Neuronal stem cell (in vitro differentiated cells): ENCODE results near the gene BCOR.

ENCODE experiments used
- DNase-seq: peaks from one replicate; pipeline ENCODE4 v3.0.0-alpha.2; 2013; ENCODE audit warnings: low spot score
- H2AFZ ChIP-seq: one replicate; pipeline ENCODE4 v1.6.1; 2013; ENCODE audit warnings: mild to moderate bottlenecking, low read length, inconsistent platforms
- H2AK5ac ChIP-seq: 2 replicates; pipeline ENCODE4 v1.6.1; 2013; ENCODE audit warnings: low read depth, mild to moderate bottlenecking, inconsistent platforms, low read length, moderate library complexity, mixed read lengths
- H2BK120ac ChIP-seq: 2 replicates; pipeline ENCODE4 v1.6.1; 2013; ENCODE audit warnings: low read depth, mild to moderate bottlenecking, inconsistent platforms, low read length, moderate library complexity, mixed read lengths
- H2BK12ac ChIP-seq: one replicate; pipeline ENCODE4 v1.6.1; 2013; ENCODE audit warnings: low read length, inconsistent platforms
- H2BK15ac ChIP-seq: 2 replicates; pipeline ENCODE4 v1.6.1; 2013; ENCODE audit warnings: mild to moderate bottlenecking, low read length, inconsistent platforms, mixed read lengths
- H2BK5ac ChIP-seq: one replicate; pipeline ENCODE4 v1.6.1; 2013; ENCODE audit warnings: inconsistent platforms, mild to moderate bottlenecking, low read length, moderate library complexity
- H3K14ac ChIP-seq: one replicate; pipeline ENCODE4 v1.6.1; 2013; ENCODE audit warnings: low read length, inconsistent platforms
- H3K18ac ChIP-seq: 2 replicates; pipeline ENCODE4 v1.6.1; 2013; ENCODE audit warnings: low read length, inconsistent platforms
- H3K23ac ChIP-seq: 2 replicates; pipeline ENCODE4 v1.6.1; 2013; ENCODE audit warnings: low read depth, mild to moderate bottlenecking, mixed read lengths, low read length, inconsistent platforms; ENCODE audit not compliant: poor library complexity
- H3K27ac ChIP-seq: replicated peaks from 3 replicates; pipeline ENCODE4 v1.5.1; 2013; ENCODE audit warnings: low read length, inconsistent platforms
- H3K27me3 ChIP-seq, 3 experiments: 2 replicates each; pipeline ENCODE4 v1.6.1; 2013; ENCODE audit warnings: low read length in 3 of 3, mild to moderate bottlenecking in 2 of 3, inconsistent platforms in 1 of 3, low read depth in 1 of 3, mixed read lengths in 1 of 3, moderate library complexity in 1 of 3; ENCODE audit not compliant: control insufficient read depth in 3 of 3, insufficient read depth in 3 of 3
- H3K36me3 ChIP-seq, 2 donors: replicated peaks in 1 of 2; 2 replicates each; pipeline ENCODE4 v1.6.1; 2013; ENCODE audit warnings: low read length in 2 of 2; ENCODE audit not compliant: control insufficient read depth in 2 of 2, insufficient read depth in 2 of 2
- H3K4ac ChIP-seq: 2 replicates; pipeline ENCODE4 v1.6.1; 2013; ENCODE audit warnings: inconsistent platforms, mild to moderate bottlenecking, low read length, moderate library complexity
- H3K4me1 ChIP-seq, 2 donors: 1 replicate in 1 of 2; 2 replicates in 1 of 2; pipeline ENCODE4 v1.6.1; 2013; ENCODE audit warnings: low read length in 2 of 2, low read depth in 1 of 2; ENCODE audit not compliant: control insufficient read depth in 2 of 2, insufficient read depth in 1 of 2
- H3K4me2 ChIP-seq: one replicate; pipeline ENCODE4 v1.6.1; 2013; ENCODE audit warnings: mild to moderate bottlenecking, low read length, inconsistent platforms; ENCODE audit not compliant: insufficient read depth, poor library complexity, severe bottlenecking
- H3K4me3 ChIP-seq, 2 donors: 2 replicates each; pipeline ENCODE4 v1.5.1; 2013; ENCODE audit warnings: low read length in 2 of 2, mild to moderate bottlenecking in 2 of 2, inconsistent platforms in 1 of 2, moderate library complexity in 1 of 2
- H3K79me1 ChIP-seq: one replicate; pipeline ENCODE4 v1.6.1; 2013; ENCODE audit warnings: low read depth, mild to moderate bottlenecking, inconsistent platforms, low read length, moderate library complexity
- H3K9ac ChIP-seq: one replicate; pipeline ENCODE4 v1.6.1; 2013; ENCODE audit warnings: mild to moderate bottlenecking, low read depth, low read length, inconsistent platforms; ENCODE audit not compliant: poor library complexity
- H3K9me3 ChIP-seq, 2 donors: replicated peaks in 1 of 2; 2 replicates each; pipeline versions ENCODE3 to v1.6.1; 2013; ENCODE audit warnings: low read length in 2 of 2, mild to moderate bottlenecking in 2 of 2, inconsistent platforms in 1 of 2, low read depth in 1 of 2, mixed read lengths in 1 of 2, moderate library complexity in 1 of 2; ENCODE audit not compliant: control insufficient read depth in 2 of 2, insufficient read depth in 1 of 2
- H4K8ac ChIP-seq: one replicate; pipeline ENCODE4 v1.6.1; 2013; ENCODE audit warnings: low read depth, mild to moderate bottlenecking, inconsistent platforms, low read length, moderate library complexity
- H4K91ac ChIP-seq: one replicate; pipeline ENCODE4 v1.6.1; 2013; ENCODE audit warnings: low read length, low read depth, mild to moderate bottlenecking, inconsistent platforms; ENCODE audit not compliant: poor library complexity
- WGBS, 2 donors: extraction: QIAGEN DNeasy Blood & Tissue Kit; methylation state at CpG; one replicate each; pipeline ENCODE4 v1.1.7; 2013; ENCODE audit warnings: missing lambda C conversion rate in 2 of 2, mixed read lengths in 1 of 2; ENCODE audit not compliant: insufficient read length in 2 of 2, insufficient replicate concordance in 1 of 2; ENCODE audit errors: extremely low coverage in 2 of 2; 5-methylcytosine and 5-hydroxymethylcytosine counted together

BCOR gene

DNA sequence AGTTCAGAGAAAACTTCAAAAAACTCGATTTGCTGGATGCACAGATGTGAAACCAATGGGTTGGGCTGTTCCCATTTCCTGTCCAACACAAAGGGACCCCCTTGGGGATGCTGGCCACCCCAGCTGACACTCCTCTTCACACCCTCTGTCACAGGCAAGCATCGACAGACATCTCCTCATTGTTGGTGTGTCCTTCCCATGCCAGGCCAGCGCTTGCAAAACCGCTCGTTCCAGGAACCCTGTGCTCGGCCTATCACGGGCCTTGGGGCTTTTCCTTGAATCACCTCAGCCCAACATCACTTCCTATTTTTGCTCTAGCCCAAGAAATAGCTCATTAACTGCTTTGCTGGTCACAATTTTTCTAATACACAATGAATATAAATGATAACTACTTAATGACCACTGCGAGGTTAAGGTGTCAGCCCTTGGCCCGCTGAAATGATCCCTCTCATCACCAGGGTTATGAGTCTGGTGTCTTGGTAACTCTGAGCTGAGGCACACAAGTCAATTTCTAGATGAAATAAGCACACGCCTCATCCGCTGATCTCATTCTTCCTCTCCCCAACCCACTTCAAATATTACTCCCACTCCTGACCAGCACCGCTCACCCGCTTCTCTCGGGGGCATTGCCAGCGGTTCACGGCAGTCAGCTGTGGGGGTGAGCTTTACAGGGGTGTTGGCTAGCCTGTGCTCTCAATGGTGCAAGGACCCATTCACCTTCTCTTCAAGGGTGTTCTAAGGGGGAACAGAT, 32.3 kb downstream of the BCOR start:
- no peak overlapping the region for H3K4ac ChIP-seq
- H3K4me3 ChIP-seq = no peak overlapping the region
- peaks cover 7 to 96% of the 10 kb centered on the region in 2 donors for H3K36me3 ChIP-seq
- H3K4me2 ChIP-seq = no peak overlapping the region
- no peak overlapping the region for H3K23ac ChIP-seq
- H3K9me3 ChIP-seq = no peaks in the 10 kb centered on the region
- no peak overlapping the region for H2AFZ ChIP-seq
- H3K14ac ChIP-seq = no peak overlapping the region
- H3K4me1 ChIP-seq = peaks cover 0 to 3% of the 10 kb centered on the region in 2 donors
- no peak overlapping the region for H2BK120ac ChIP-seq
- H3K27me3 ChIP-seq = peaks cover 0 to 6% (median 0%) of the 10 kb centered on the region in 3 experiments
- H2BK12ac ChIP-seq = no peak overlapping the region
- H4K91ac ChIP-seq = no peak overlapping the region
- H2BK5ac ChIP-seq = no peak overlapping the region
- DNase-seq = no peak
- H2BK15ac ChIP-seq = no peak overlapping the region
- no peak overlapping the region for H3K27ac ChIP-seq
- WGBS, 2 donors = no CpG with 5 or more reads among the region's 16 CpGs
- no peak overlapping the region for H2AK5ac ChIP-seq
- H3K18ac ChIP-seq = no peak overlapping the region
- no peak overlapping the region for H4K8ac ChIP-seq
- no peak overlapping the region for H3K9ac ChIP-seq
- peaks cover 1% of the 10 kb centered on the region for H3K79me1 ChIP-seq

DNA sequence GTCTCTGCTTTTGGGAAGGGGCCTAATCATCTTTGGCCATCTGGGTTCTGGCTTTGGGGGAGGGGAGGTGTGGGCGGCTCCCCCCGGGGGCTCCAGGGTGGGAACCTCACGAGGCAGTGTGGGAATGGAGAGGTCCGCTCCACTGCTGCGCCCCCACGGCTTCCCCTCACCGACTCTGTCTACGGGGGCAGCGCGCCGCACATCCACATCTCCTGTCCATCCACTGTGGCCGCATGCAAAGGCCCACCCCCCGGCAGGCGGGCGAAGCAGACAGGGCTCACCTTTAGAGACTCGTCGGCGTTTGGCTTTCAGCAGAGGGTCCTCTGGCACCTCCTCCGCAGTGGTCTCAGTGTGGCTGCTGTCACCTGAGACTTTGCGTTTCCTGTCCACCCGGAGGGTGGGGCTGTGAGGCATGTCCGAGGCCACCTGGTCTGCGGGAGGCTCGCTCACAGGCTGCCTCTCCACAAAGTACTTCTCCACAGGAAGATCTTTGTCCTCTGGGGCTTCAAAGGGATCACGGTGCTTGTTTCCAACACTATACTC, 33.6 kb downstream of the BCOR start:
- Histone ChIP-seq H3K36me3 (peaks cover 7 to 96% of the 10 kb centered on the region in 2 donors), H2BK15ac (no peak overlapping the region), H3K79me1 (peaks cover 1% of the 10 kb centered on the region), H3K14ac (no peak overlapping the region), H3K18ac (peak overlapping the region; percentile 28), H3K4ac (no peak overlapping the region), H3K4me3 (no peak overlapping the region), H3K4me1 (peaks cover 0 to 3% of the 10 kb centered on the region in 2 donors), H2BK5ac (no peak overlapping the region), H2BK12ac (no peak overlapping the region), H3K9ac (no peak overlapping the region), H3K27ac (no peak overlapping the region), H2BK120ac (no peak overlapping the region), H3K9me3 (no peaks in the 10 kb centered on the region), H4K8ac (no peak overlapping the region), H3K4me2 (no peak overlapping the region), H2AK5ac (no peak overlapping the region), H2AFZ (no peak overlapping the region), H3K27me3 (peaks cover 0 to 6% (median 0%) of the 10 kb centered on the region in 3 experiments), H3K23ac (no peak overlapping the region), H4K91ac (no peak overlapping the region)
- no CpG with 5 or more reads among the region's 25 CpGs for WGBS, 2 donors
- DNase-seq = no peak

DNA sequence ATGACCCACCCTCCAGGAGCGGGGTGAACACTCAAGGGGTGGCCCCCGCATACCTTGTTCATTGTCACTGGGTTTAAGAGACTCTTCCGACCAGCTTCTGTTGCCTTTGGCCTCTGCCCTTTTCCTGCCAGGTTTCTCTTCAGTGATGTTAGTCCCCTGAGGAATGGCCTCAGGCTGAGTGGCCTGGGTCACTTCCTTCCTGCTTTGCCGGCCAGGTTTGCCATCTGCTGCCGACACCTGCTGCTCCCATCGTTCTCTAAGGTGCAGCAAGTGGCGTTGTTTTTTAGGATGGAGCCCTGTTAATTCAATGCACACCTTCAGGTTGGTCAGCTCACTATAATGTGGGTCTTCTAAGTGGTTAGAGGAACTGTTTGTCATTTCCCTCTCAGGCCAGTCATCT, 34.2 kb downstream of the BCOR start:
- Histone ChIP-seq H3K27me3 (peaks cover 0 to 6% (median 0%) of the 10 kb centered on the region in 3 experiments), H3K18ac (no peak overlapping the region), H4K8ac (no peak overlapping the region), H3K27ac (no peak overlapping the region), H2AFZ (no peak overlapping the region), H3K4me3 (no peak overlapping the region), H3K4me1 (peaks cover 0 to 3% of the 10 kb centered on the region in 2 donors), H2BK120ac (no peak overlapping the region), H4K91ac (no peak overlapping the region), H2AK5ac (no peak overlapping the region), H3K14ac (no peak overlapping the region), H2BK12ac (no peak overlapping the region), H3K9me3 (no peaks in the 10 kb centered on the region), H3K4ac (no peak overlapping the region), H2BK15ac (no peak overlapping the region), H2BK5ac (no peak overlapping the region), H3K36me3 (peaks cover 7 to 96% of the 10 kb centered on the region in 2 donors), H3K4me2 (no peak overlapping the region), H3K23ac (no peak overlapping the region), H3K79me1 (peaks cover 1% of the 10 kb centered on the region), H3K9ac (peak overlapping the region; percentile 21)
- DNase-seq = no peak
- no CpG with 5 or more reads among the region's 7 CpGs for WGBS, 2 donors

GRCh38 chrX:40062525-40063155, 35.1 kb downstream of the BCOR start:
- Histone ChIP-seq H3K9me3 (no peaks in the 10 kb centered on the region), H4K91ac (no peak overlapping the region), H3K27me3 (peaks cover 0 to 6% (median 0%) of the 10 kb centered on the region in 3 experiments), H3K23ac (no peak overlapping the region), H3K27ac (no peak overlapping the region), H3K18ac (no peak overlapping the region), H2AK5ac (no peak overlapping the region), H2BK120ac (no peak overlapping the region), H3K4me3 (no peak overlapping the region), H3K79me1 (peaks cover 1% of the 10 kb centered on the region), H3K4ac (no peak overlapping the region), H2BK15ac (no peak overlapping the region), H2BK5ac (no peak overlapping the region), H3K4me2 (no peak overlapping the region), H3K36me3 (peaks cover 2 to 96% of the 10 kb centered on the region in 2 donors), H4K8ac (no peak overlapping the region), H3K9ac (no peak overlapping the region), H3K14ac (no peak overlapping the region), H2BK12ac (no peak overlapping the region), H2AFZ (no peak overlapping the region), H3K4me1 (peaks cover 0 to 3% of the 10 kb centered on the region in 2 donors)
- no peak for DNase-seq
- WGBS, 2 donors = no CpG with 5 or more reads among the region's 24 CpGs
